Type B pancreatic cell (in vitro differentiated cells): ENCODE results near the gene ARAP1. TPM values are rescaled to one million over a fixed set of nuclear protein-coding genes. Genes with fewer than 3 reads are reported as not detected.

Experiments used
- DNase-seq: peaks from one replicate; pipeline ENCODE4 v3.0.0; 2021; ENCODE audit warnings: mixed read lengths; ENCODE audit not compliant: unreplicated experiment; ENCODE audit errors: extremely low spot score
- H3K27ac Mint-ChIP-seq: 2 replicates; pipeline ENCODE4 v1.8.0; 2021; ENCODE audit warnings: mild to moderate bottlenecking, mixed read lengths
- H3K27me3 Mint-ChIP-seq: 2 replicates; pipeline ENCODE4 v1.8.0; 2021; ENCODE audit warnings: mixed read lengths
- H3K36me3 Mint-ChIP-seq: 2 replicates; pipeline ENCODE4 v1.8.0; 2021; ENCODE audit warnings: mixed read lengths
- H3K4me1 Mint-ChIP-seq: one replicate; pipeline ENCODE4 v1.8.0; 2021; ENCODE audit warnings: mixed read lengths; ENCODE audit not compliant: unreplicated experiment
- H3K4me3 Mint-ChIP-seq: 2 replicates; pipeline ENCODE4 v1.8.0; 2021; ENCODE audit warnings: mild to moderate bottlenecking, mixed read lengths
- H3K9me3 Mint-ChIP-seq: 2 replicates; pipeline ENCODE4 v1.8.0; 2021; ENCODE audit warnings: mixed read lengths
- CTCF ChIP-seq: fragments of 200-600 bp; sonication (generic); conservative IDR thresholded peaks from 2 replicates; pipeline ENCODE4 v1.5.0; 2021; ENCODE audit warnings: antibody characterized with exemption, mild to moderate bottlenecking
- total RNA-seq: library from RNA; stranded (reverse); gene quantifications from 2 replicates; pipeline ENCODE4 v1.2.1, GENCODE V29; 2021; ENCODE audit warnings: low replicate concordance

Gene ARAP1
- total RNA-seq, 1 donor from 2014 or later: 80.5 TPM

- Mint-ChIP-seq H3K4me1 (peaks cover 26% of the 10 kb centered on the region), H3K27me3 (no peaks in the 10 kb centered on the region)
- DNase-seq: no peak
Measured at GRCh38 chr11:72701466-72701865, 50.7 kb downstream of the ARAP1 start.

GRCh38 chr11:72700146-72700545, 52.1 kb downstream of the ARAP1 start:
- Mint-ChIP-seq H3K27me3 (no peaks in the 10 kb centered on the region), H3K27ac (no peak overlapping the region), H3K36me3 (peaks cover 24% of the 10 kb centered on the region), H3K9me3 (no peaks in the 10 kb centered on the region), H3K4me1 (peaks cover 19% of the 10 kb centered on the region), H3K4me3 (no peak overlapping the region)
- TF ChIP-seq CTCF: no peak
- DNase-seq: no peak

More at GRCh38 chr11:72701466-72701865, 50.7 kb downstream of the ARAP1 start:
- no peaks in the 10 kb centered on the region for H3K9me3 Mint-ChIP-seq
- H3K36me3 Mint-ChIP-seq: peaks cover 20% of the 10 kb centered on the region
- no peak overlapping the region for H3K27ac Mint-ChIP-seq
- no peak overlapping the region for H3K4me3 Mint-ChIP-seq
- no peak for TF ChIP-seq CTCF

GRCh38 chr11:72697814-72698213, 54.4 kb downstream of the ARAP1 start:
- Mint-ChIP-seq H3K36me3 (peaks cover 33% of the 10 kb centered on the region), H3K9me3 (no peaks in the 10 kb centered on the region), H3K27ac (no peak overlapping the region), H3K4me3 (no peak overlapping the region), H3K4me1 (peaks cover 5% of the 10 kb centered on the region), H3K27me3 (no peaks in the 10 kb centered on the region)
- no peak for TF ChIP-seq CTCF
- no peak for DNase-seq

GRCh38 chr11:72696866-72697700, 55.1 kb downstream of the ARAP1 start:
- Mint-ChIP-seq H3K27ac (no peak overlapping the region), H3K27me3 (no peaks in the 10 kb centered on the region), H3K4me1 (no peaks in the 10 kb centered on the region), H3K4me3 (no peak overlapping the region), H3K9me3 (no peaks in the 10 kb centered on the region), H3K36me3 (peaks cover 33% of the 10 kb centered on the region)
- DNase-seq: no peak
- TF ChIP-seq CTCF: no peak

- no peak for DNase-seq
- Mint-ChIP-seq H3K36me3 (peaks cover 24% of the 10 kb centered on the region), H3K4me3 (no peak overlapping the region), H3K27me3 (no peaks in the 10 kb centered on the region), H3K27ac (no peak overlapping the region), H3K9me3 (no peaks in the 10 kb centered on the region), H3K4me1 (no peaks in the 10 kb centered on the region)
- TF ChIP-seq CTCF: no peak
Measured at GRCh38 chr11:72695354-72695753, 56.9 kb downstream of the ARAP1 start.
